ENCODE measurements around the gene MFAP2.

MFAP2 gene

DNA sequence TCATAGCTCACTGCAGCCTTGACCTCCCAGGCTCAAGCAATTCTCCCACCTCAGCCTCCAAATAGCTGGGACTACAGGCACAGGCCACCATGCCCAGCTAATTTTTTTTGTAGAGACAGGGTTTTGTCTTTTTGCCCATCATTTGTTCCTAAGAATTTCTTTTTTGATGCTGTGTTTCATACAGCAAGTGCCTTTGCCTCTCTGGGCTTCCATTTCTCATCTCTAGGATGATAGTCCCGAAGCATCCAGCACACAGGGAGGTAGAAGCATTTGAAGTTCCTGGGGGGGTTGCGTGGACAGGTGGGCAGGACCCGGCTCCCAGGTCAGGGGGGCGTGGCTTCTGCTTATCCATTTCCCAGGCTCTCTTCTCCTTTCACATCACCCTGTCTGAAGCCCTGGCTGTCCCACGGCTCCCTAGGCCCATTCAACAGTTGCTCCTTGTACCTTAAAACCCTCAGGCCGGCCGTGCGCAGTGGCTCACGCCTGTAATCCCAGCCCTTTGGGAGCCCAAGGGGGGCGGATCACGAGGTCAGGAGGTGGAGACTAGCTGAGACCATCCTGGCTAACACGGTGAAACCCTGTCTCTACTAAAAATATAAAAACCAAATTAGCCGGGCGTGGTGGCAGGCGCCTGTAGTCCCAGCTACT, 27.9 kb upstream of the MFAP2 start:
- H3K4me3 ChIP-seq (ENCODE audit: low read depth, low read length), result no peak overlapping the region

DNA sequence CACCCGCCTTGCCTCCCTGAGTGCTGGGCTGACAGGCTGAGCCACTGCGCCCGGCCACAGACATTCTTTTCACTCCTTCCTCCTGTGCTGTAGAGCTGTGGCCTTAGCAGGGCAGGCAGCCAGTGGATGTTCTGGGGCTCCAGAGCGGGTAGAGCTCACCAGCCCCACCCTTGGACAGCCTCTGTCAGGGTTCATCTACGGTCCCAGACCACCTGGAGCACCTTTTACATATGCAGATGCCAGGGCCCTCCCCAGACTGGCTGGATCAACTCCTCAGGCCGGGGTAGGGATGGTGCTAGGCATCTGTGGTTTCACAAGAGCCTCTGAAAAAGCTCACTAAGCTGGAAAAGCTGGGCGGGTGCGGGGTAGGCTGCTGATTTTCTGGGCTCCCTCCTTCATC, 26.7 kb upstream of the MFAP2 start:
- H3K4me3 ChIP-seq (ENCODE audit: low read depth, low read length), result no peak overlapping the region

DNA sequence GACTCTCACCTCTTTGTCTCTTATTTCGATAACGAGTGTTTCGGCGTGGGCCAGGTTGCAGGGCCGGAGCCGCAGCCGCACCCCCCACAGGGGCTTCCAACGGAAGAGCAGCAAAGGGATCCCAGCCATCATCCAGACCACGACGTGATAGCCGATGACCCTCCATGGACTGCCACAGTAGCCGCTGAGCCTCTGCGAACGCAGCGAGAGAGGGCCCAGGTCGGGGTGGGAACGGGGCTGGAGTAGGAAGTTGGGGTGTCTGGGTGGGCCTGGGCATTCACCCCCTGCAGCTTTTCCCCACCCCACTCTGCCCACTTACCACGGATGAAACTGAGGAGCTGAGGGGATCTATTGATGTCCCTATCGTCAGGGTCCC, 24.9 kb upstream of the MFAP2 start:
- H3K4me3 ChIP-seq (ENCODE audit: low read depth, low read length), result no peak overlapping the region

DNA sequence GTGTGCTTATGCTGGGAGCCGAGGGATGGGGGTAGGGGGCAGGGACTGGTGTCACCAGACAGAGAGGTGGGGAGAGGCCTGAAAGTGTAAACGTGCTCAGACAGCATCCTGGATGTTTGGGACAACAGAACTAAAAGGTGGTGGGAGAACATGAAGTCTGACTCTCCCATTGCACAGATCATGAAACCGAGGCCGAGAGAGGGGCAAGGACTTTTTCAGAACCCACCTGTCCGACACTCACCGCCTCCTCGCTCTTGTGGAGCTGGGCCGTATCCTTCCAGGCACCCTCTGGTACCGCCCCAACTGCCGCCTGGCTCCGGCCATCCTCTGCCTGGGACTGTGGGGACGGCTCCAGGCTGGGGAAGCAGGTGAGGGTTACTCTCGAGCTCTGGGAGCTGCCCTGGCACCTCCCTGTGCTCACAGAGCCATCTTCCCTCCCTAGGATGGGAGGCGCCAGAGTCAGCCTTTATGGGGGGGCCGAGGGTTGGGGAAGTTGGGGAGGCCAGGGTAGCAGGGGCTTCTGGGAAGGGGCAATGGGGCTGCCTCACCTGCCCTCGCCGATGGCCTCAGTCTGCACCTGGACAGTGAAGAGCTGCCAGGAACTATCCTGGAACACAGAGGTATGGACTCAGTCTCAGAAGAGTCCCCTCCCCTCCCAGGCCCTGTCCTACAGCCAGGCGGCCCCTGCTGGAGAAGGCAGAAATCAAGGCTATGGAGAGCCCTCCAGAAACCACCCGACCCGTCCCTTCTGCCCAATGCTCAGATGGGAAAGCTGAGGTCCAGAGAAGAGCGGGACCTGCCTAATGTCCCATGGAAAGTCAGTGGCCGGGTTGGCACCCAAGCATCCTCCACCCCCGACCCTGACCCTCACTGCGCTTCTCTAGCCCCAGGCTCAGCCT, 24.3 kb upstream of the MFAP2 start:
- no peak overlapping the region for H3K4me3 ChIP-seq (ENCODE audit: low read depth, low read length)

DNA sequence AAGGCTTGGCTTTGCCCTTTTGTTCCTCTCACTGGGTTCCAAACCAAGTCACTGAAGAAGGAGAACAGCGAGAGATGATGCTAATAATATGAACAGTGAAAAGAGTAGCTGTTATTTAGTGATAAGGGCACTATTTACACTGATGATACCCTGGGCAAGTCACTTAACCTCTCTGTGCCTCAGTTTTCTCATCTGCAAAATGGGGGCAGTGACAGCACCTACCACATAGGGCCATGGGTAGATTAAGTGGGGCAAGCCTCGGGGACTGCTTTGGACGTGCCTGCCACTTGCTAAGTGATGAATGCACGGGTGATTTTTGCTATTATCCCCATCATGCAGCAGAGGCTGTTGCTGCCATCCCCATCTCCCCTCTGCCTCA, 22.1 kb upstream of the MFAP2 start:
- no peak overlapping the region for H3K4me3 ChIP-seq (ENCODE audit: low read depth, low read length)

DNA sequence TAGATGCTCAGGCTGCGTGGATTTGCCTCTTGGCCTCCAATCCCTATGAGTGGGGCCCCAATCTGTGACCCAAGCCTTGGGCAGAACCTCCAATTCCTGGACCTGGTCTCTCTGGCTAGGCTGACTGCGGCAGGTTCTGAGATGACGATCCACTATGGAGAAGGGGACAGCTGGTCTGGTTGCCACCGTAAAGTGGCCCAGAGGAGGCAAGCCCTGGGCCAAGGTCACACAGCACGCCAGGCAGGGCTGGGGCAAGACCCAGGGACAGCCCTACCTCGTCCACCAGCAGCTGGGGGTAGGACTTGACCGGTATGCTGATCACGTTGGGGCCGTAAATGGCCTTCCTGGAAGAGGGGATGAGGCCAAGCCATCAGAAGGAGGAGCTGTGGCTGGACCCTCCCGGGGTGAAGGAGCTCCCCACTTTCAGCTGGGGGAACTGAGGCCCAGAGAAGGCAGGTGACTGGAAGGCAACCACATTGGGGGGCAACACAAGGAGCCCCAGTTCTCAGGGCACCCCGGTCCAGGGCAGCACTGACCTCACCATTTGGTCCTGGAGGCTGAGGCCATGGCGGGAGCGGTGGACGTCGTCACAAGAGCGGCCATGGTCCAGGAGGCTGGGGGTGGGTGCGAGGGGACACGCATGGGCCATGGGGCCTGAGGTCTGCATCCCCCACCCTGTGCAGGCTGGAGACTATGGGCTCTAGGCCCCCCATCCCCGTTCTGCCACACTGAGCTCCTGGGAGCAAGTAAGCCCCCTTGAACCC, 21.5 kb upstream of the MFAP2 start:
- no peak overlapping the region for H3K4me3 ChIP-seq (ENCODE audit: low read depth, low read length)

DNA sequence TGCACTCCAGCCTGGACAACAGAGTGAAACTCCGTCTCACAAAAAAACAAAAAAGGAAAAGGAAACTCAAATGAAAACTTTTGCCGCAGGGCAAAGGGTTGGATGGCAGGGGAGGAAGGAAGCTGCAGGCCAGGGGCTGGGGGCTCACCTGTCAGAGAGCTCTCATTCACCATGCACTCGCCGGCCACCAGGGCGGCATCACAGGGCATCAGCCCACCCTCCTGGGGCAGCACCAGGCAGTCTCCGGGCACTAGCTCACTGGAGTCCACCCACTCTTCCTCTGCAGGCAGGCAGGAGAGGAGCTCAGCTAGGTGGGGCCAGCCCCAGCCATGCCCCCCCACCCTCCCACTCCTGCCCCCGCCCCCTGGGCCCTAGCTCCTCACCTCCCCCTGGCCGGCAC, 19.4 kb upstream of the MFAP2 start:
- H3K4me3 ChIP-seq (ENCODE audit: low read depth, low read length), result no peak overlapping the region

DNA sequence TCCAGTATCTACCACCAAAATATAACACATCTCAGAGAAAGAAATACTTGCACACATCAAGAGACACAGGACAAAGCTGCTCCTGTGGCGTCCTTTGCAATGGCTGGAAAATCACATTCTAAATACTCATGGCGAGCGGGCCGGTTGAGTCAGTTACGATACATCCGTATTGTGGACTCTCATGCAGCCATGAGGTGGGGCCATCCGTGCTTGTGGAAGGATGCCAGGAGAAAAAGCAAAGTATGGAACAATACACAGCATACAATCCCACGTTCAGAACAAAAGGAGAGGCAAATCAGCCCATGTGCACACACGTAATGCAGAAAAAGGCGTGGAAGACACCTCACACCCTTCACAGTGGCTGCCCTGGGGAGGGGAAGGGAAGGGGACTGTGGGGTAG, 18.2 kb upstream of the MFAP2 start:
- no peak overlapping the region for H3K4me3 ChIP-seq (ENCODE audit: low read depth, low read length)

DNA sequence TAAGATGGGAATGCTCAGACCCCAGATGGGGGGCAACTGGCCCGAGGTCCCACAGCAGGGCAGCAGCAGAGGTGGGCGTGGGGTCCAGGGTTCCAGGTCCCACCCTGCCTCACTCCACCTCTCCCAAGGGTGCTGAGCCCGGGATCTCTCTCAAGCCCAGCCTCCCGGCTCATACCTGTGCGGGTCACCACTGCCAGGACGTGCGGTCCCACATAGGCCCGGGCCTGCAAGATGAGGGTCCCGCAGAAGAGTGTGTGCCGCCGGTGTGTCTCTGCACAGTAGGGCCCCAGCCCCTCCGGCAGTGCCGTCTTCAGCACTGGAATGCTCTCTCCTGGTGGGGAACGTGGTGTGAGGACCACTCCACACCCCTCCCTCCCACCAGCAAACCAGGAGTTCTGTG, 16.4 kb upstream of the MFAP2 start:
- H3K4me3 ChIP-seq (ENCODE audit: low read depth, low read length), result no peak overlapping the region

DNA sequence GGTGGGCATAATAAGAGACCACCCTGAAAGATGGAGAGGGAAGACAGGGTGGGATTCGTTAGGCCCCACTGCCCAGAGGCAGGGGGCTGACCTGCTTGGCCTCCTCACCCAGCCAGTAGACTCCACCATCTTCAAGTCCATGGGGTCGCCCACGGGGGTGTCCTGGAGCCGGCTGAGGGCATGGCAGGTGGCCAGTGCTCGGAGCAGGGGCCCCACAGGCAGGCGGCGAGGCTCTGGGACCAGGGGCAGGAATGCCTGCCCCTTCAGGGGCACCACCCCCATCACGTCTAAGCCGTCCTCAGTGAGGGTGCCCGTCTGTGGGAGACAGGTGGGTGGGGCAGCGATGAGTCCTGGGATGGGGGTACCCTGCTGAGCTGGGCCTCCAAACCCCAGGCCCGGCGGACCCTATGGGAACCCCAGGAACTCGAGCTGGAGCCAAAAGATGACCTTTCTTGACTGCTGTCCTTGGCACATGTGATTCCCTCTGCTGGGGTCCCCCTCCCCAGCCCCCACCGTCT, 13.2 kb upstream of the MFAP2 start:
- no peak overlapping the region for H3K4me3 ChIP-seq (ENCODE audit: low read depth, low read length)

DNA sequence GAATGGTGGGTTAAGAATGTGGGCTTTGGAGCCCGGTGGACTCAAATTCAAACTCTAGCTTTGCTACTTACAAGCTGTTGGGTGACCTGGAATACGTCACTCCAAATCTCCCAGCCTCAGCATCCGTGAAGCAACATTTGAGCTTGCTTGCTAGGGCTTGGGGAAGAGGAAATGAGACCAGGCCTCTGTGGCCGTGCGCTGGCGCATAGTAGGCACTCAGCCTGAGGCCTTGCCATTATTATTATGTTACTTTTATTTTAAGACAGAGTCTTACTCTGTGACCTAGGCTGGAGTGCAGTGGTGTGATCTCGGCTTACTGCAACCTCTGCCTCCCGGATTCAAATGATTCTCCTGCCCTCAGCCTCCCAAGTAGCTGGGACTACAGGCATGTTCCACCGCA, 12.3 kb upstream of the MFAP2 start:
- no peak overlapping the region for H3K4me3 ChIP-seq (ENCODE audit: low read depth, low read length)

DNA sequence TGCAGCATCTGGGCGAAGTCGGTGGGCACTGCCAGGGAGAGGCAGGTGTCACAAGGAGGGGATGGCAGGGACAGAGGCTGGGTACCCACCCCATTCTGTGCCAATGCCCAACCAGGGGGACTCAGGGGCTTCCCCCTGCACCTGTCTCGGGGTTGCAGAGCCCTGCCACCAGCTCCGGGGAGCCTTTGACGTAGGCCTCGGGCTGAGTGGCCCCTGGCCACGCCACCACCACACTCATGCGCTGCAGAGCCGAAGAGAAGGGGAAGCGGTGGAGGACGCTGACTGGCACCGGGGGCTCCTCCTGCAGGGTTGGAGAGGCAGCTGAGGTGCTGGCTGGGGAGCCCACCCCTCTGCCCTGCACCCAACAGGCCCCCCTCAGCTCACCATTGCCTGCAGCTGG, 11.7 kb upstream of the MFAP2 start:
- no peak overlapping the region for H3K4me3 ChIP-seq (ENCODE audit: low read depth, low read length)

DNA sequence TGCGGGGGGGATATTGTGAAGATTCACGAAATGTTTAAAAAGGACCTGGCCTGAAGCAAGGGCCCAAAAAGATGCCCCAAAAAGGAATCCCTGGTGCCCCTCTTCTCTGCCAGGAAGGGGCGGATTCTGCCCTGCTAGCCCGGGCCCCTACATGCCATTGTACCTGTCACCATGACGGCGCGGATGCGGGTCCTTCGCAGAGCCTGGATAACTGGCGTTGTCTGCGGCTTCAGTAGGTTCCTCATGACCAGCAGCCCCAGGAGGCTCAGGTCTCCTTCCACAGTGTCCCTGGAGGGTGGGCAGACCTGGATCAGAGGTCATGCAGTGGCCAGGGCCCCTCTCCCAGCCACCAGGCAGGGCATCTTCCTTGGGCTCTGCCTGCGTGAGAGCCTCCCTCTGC, 11.2 kb upstream of the MFAP2 start:
- H3K4me3 ChIP-seq (ENCODE audit: low read depth, low read length), result no peak overlapping the region

DNA sequence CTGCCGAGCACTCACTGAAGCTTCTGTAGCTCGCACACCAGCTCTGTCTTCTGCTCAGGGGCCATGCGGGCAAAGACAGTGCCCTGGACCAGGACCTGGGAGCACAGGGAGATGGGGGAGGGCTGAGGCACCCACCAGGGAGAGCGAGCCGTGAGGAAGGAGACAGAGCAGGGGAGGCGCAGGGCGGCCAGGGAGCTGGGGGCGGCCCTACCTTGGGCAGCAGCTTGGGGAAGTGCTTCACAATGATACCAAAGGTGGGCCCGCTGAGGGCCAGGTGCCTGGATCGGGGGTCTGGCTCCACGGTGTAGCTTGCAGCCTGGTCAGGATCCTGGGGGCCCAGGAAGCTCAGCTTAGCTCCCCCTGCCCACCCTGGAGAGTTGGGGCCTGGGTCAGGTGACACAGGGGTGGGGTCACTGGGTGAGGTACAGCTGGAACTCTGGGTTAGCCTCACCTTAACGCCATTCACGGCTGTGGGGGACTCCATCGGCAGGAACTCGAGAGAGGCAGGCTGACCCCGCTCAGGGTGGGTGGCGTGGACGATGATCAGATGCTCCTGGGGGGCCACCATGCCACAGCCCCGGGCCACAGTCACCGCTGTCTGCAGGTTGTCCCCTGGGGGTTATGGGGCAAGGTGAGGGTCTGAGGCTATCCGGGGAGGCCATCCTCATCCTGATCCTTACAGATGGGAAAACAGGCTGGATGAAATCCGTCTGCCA, 9.4 kb upstream of the MFAP2 start:
- no peak overlapping the region for H3K4me3 ChIP-seq (ENCODE audit: low read depth, low read length)

DNA sequence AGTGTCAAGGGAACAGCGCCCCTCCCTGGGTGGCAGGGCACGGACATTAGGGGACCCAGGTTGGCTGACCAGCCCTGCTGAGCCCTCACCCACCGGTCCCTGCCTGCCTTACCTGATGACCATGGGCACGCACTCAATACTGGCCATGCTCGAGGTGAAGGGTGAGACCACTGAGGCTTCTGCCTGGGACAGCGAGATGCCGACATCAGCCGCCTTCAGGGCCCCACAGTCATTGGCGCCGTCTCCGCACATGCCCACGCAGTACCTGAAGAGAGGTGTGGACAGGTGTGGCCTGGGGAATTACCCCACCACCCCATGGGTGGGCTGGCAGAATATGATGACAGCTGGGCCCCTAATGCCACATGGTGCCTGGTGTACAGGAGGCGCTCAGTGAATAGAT, 7.8 kb upstream of the MFAP2 start:
- H3K4me3 ChIP-seq (ENCODE audit: low read depth, low read length), result no peak overlapping the region

DNA sequence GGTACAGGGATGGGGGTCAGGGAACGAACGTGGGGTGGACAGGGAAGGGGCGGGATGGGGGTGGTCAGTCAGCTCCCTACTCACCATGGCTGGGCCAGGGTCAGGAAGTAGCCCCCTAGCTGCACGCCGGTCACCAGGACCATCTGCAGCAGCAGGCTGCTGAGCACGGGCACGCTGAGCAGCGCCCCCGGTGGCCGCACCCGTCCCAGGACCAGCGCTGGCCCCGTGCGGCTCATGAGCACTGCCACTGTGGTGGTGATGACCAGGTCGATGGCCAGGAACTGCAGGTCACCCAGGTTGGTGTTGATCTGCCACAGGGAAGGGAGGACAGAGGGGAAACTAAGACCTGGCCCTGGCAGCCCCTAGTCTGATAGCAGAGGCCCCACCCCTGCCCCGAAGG, 6.5 kb upstream of the MFAP2 start:
- no peak overlapping the region for H3K4me3 ChIP-seq (ENCODE audit: low read depth, low read length)

DNA sequence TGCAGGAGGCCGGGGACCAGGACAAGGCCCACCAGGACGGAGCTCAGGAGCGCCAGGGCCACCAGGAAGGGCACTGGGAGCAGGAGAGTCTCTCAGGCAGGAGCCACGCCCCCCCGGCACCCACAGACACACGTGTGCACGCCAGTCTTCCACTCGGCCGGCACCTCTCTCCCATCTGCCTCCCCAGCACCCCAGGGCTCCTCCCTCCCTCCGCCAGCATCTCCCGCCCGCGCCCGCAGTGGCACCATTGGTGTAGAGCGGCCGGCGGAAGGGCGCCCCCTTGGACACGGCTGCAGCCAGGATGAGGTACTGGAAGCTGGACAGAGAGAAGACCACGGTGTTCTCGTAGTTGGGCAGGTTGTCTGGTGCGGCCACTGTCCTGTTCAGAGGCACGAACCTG, 6.1 kb upstream of the MFAP2 start:
- H3K4me3 ChIP-seq (ENCODE audit: low read depth, low read length), result no peak overlapping the region

DNA sequence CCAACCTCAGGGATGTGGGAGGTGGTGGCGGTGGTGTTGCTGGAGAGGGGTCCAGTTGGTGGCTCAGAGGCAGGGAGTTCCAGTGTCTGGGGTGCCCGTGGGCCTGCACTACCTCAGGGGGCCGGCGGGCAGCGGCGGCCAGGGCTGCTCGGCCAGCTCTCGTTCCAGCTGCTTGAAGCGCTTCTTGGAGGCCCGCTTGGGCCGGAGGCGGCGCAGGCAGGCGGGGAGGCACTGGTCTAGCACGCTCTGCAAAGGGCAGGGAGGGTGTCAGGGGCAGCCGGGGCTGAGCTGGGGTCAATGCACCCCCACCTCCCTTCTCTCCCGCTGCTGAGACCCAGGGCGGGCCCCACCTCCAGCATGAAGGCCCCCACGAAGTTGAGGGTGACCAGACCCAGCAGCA, 5.7 kb upstream of the MFAP2 start:
- H3K4me3 ChIP-seq (ENCODE audit: low read depth, low read length), result no peak overlapping the region

DNA sequence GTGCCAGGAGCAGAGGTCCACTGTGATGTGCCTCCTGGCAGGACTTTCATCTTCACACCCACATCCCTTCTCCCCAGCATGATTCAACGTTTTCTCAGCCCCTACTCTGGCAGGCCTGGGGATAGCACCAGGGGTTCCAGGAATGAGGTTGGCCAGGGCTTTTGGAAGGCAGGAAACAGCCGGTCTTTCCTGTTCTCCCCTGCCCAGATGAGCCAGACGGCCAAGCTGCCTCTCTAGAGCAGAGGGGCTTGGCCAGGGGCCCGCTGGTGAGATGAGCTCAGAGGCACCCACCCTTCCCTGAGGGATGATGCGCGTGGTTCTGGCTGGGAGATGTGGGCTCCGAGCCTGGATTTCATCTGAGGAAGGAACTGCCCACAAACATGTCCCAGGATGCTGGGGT, 4.3 kb upstream of the MFAP2 start:
- H3K4me3 ChIP-seq (ENCODE audit: low read depth, low read length), result no peak overlapping the region

DNA sequence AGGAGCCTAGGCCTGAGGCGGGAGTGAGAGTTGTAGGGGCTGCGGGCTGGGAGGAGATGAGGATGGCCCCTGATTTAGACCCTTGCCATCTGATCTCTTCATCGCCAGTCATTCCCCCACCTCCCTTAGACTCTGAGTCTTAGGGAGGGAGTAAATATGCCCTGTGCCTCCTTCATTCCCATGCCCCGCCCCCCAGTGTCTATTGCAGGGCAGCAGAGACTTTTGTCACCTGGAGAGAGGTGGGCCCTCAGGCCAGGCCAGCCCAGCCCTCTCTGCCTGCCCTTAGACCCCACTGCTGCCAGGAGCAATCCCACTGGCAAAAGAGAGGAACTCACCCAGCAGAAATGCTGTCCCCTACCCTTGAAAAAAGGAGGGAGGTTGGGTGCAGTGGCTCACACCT, 3.2 kb upstream of the MFAP2 start:
- no peak overlapping the region for H3K4me3 ChIP-seq (ENCODE audit: low read depth, low read length)

DNA sequence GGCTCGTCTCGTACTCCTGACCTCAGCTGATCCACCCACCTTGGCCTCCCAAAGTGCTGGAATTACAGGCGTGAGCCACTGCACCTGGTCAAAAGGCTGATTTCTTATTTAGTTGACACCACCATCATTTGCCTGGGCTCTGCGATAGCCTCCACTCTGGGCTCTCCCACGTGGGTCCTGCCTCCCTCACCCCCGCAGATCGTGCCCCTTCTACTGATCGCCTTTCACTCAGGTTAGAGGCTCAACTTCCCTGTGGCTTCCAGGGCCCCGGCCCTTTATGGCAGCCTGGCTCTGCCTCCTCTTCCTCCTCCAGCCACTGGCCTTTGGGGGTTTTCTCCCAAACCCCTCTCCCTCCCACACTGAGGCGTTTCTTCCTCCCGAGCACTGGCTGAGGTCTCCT, 2.5 kb upstream of the MFAP2 start:
- no peak overlapping the region for H3K4me3 ChIP-seq (ENCODE audit: low read depth, low read length)

All from iPS-11a (cell line).